ENCODE results near the gene PFDN5.

DNA sequence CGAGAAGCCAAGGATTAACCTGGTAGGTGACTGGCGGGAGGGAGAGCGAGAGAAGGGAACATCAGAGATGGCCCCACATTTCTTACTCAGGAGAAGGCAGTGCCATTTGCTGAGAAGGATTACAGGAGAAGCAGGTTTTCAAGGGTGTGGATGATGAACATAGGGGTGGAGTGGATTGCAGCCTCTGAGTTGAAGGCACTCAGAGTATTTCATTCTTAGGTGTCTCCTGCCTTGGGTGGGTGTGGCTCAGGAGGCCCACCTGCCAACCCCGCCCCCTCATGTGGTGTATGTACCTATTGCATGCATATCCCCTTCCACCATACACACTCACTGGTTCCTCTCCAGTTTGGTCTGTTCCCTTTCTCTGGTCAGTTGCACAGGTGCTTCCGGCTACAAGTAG lies 20.9 kb upstream of the PFDN5 start:
- TF ChIP-seq, protein P1, sequence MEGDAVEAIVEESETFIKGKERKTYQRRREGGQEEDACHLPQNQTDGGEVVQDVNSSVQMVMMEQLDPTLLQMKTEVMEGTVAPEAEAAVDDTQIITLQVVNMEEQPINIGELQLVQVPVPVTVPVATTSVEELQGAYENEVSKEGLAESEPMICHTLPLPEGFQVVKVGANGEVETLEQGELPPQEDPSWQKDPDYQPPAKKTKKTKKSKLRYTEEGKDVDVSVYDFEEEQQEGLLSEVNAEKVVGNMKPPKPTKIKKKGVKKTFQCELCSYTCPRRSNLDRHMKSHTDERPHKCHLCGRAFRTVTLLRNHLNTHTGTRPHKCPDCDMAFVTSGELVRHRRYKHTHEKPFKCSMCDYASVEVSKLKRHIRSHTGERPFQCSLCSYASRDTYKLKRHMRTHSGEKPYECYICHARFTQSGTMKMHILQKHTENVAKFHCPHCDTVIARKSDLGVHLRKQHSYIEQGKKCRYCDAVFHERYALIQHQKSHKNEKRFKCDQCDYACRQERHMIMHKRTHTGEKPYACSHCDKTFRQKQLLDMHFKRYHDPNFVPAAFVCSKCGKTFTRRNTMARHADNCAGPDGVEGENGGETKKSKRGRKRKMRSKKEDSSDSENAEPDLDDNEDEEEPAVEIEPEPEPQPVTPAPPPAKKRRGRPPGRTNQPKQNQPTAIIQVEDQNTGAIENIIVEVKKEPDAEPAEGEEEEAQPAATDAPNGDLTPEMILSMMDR (conservative IDR thresholded peaks at IDR 0.05; ENCODE audit: low read length) = no peak
- no peak for TF ChIP-seq EZH2phosphoT487 (IDR thresholded peaks at IDR 0.05; ENCODE audit: borderline replicate concordance, low read depth, low read length)
